BJ (cell line): ENCODE data around the gene DOC2A. TPM values are rescaled to one million over a fixed set of nuclear protein-coding genes. Genes with fewer than 3 reads are reported as not detected.
A peak's percentile ranks its signal among the peaks of the same experiment; 100 is the strongest.

Source experiments
- CTCF ChIA-PET: fragments of 350-600 bp; formaldehyde crosslinking; extraction: SDS; loops from one replicate; lab custom pipeline; 2021; ENCODE audit warnings: antibody characterized with exemption, inconsistent platforms; lab: Yijun Ruan, JAX
- POLR2A ChIA-PET: fragments of 300-600 bp; sonication (Branson Sonifier 250); formaldehyde crosslinking; extraction: SDS; loops from one replicate; lab custom pipeline; 2021; ENCODE audit warnings: antibody characterized with exemption; lab: Charles Lee
- DNase-seq: peaks from one replicate; pipeline ENCODE4 v3.0.0-alpha.2; 2011; ENCODE audit warnings: low read depth
- H3K27me3 ChIP-seq: 2 replicates; pipeline ENCODE4 v1.6.0; 2011; ENCODE audit warnings: low read length; ENCODE audit not compliant: control insufficient read depth, insufficient read depth
- H3K36me3 ChIP-seq: 2 replicates; pipeline ENCODE4 v1.5.1; 2011; ENCODE audit warnings: low read length; ENCODE audit not compliant: control insufficient read depth, insufficient read depth
- H3K4me3 ChIP-seq: 2 replicates; pipeline ENCODE4 v1.5.1; 2011; ENCODE audit warnings: low read depth, mild to moderate bottlenecking, control low read depth, low read length
- CTCF ChIP-seq: IDR thresholded peaks from 2 replicates; pipeline ENCODE4 v1.5.1; 2011; ENCODE audit warnings: low read depth, mild to moderate bottlenecking, control low read depth, inconsistent platforms, low read length, moderate library complexity; ENCODE audit not compliant: insufficient read depth
- polyA plus RNA-seq: library from polyadenylated mRNA; depleted of rRNA; stranded (reverse); fragments of >200 nt; gene quantifications from 2 replicates; pipeline ENCODE4 v1.2.3, GENCODE V29; 2011

Gene DOC2A
- polyA plus RNA-seq, 1 experiment, result 0.64 TPM

- ChIA-PET CTCF (interaction anchor here (1.3 kb wide), 1 partner anchor 154 kb away, joined by 8 read pairs; no protein-coding TSS in a partner anchor), POLR2A (no interaction called here)
- Histone ChIP-seq H3K4me3 (no peak overlapping the region), H3K36me3 (peaks cover 13% of the 10 kb centered on the region), H3K27me3 (no peaks in the 10 kb centered on the region)
- DNase-seq, result no peak
- TF ChIP-seq CTCF, result no peak
Measured at GRCh38 chr16:30002614-30003346, 8.0 kb downstream of the DOC2A start.

- 0 out of 2 replicates have a peak, but pooled peaks have one; percentile 6 for TF ChIP-seq CTCF
- H3K36me3 ChIP-seq, result peaks cover 12% of the 10 kb centered on the region
- ChIA-PET CTCF (interaction anchor here (0.8 to 1.6 kb wide), 2 partner anchors 11 to 30 kb away, joined by 3 to 4 read pairs; partner anchors contain the start of gene TLCD3B), POLR2A (no interaction called here)
- H3K4me3 ChIP-seq, result no peak overlapping the region
- no peak for DNase-seq
- no peaks in the 10 kb centered on the region for H3K27me3 ChIP-seq
Measured at GRCh38 chr16:30000735-30001631, 9.8 kb downstream of the DOC2A start.

GRCh38 chr16:29999605-30000004 lies 11.2 kb downstream of the DOC2A start:
- POLR2A ChIA-PET, result no interaction called here
- CTCF ChIA-PET, result interaction anchor here (0.8 kb wide), 1 partner anchor 12 kb away, joined by 3 read pairs; no protein-coding TSS in a partner anchor
- H3K36me3 ChIP-seq, result peaks cover 11% of the 10 kb centered on the region
- DNase-seq, result no peak
- no peak overlapping the region for H3K4me3 ChIP-seq
- H3K27me3 ChIP-seq, result no peaks in the 10 kb centered on the region
- no peak for TF ChIP-seq CTCF

- Histone ChIP-seq H3K36me3 (peaks cover 17% of the 10 kb centered on the region), H3K4me3 (peak overlapping the region; percentile 90), H3K27me3 (no peaks in the 10 kb centered on the region)
- no peak for DNase-seq
- no peak for TF ChIP-seq CTCF
- ChIA-PET CTCF (interaction anchor here (0.6 to 1.4 kb wide), 5 partner anchors 8 to 296 kb away, joined by 3 to 8 read pairs (median 3); partner anchors contain the start of gene PAGR1), POLR2A (no interaction called here)
Measured at GRCh38 chr16:29996766-29997250, 14.0 kb downstream of the DOC2A start.
